Hepatocyte (in vitro differentiated cells): ENCODE measurements around the gene KRTAP17-1. TPM values are rescaled to one million over a fixed set of nuclear protein-coding genes. Genes with fewer than 3 reads are reported as not detected.

ENCODE experiments used
- DNase-seq: peaks from one replicate; pipeline ENCODE4 v3.0.0-alpha.2; 2016; ENCODE audit warnings: low spot score
- H2AFZ ChIP-seq: fragments of 200-600 bp; sonication (generic); 2 replicates; pipeline ENCODE4 v1.6.0; 2016; ENCODE audit warnings: antibody characterized with exemption, mild to moderate bottlenecking
- H3K27ac ChIP-seq: fragments of 200-600 bp; sonication (generic); 2 replicates; pipeline ENCODE4 v1.5.1; 2016; ENCODE audit warnings: mild to moderate bottlenecking
- H3K27me3 ChIP-seq: fragments of 200-600 bp; sonication (generic); 2 replicates; pipeline ENCODE4 v1.6.1; 2016
- H3K36me3 ChIP-seq: fragments of 200-600 bp; sonication (generic); replicated peaks from 2 replicates; pipeline ENCODE4 v1.5.1; 2016; ENCODE audit warnings: low read depth; ENCODE audit not compliant: insufficient read depth
- H3K4me1 ChIP-seq: fragments of 200-600 bp; sonication (generic); 2 replicates; pipeline ENCODE4 v1.5.1; 2016; ENCODE audit warnings: mild to moderate bottlenecking, moderate library complexity; ENCODE audit not compliant: insufficient read depth
- H3K4me2 ChIP-seq: fragments of 200-600 bp; sonication (generic); 2 replicates; pipeline ENCODE4 v1.6.0; 2016
- H3K4me3 ChIP-seq: fragments of 200-600 bp; sonication (generic); 2 replicates; pipeline ENCODE4 v1.5.1; 2016; ENCODE audit warnings: mild to moderate bottlenecking
- H3K79me2 ChIP-seq: fragments of 200-600 bp; sonication (generic); 2 replicates; pipeline ENCODE4 v1.6.0; 2017; ENCODE audit warnings: mild to moderate bottlenecking
- H3K9me2 ChIP-seq: fragments of 200-600 bp; sonication (generic); replicated peaks from 2 replicates; pipeline ENCODE4 v1.6.0; 2017; ENCODE audit warnings: mild to moderate bottlenecking; ENCODE audit not compliant: insufficient read depth
- H3K9me3 ChIP-seq: fragments of 200-600 bp; sonication (generic); 2 replicates; pipeline ENCODE4 v1.5.1; 2016; ENCODE audit warnings: low read depth, mild to moderate bottlenecking
- H4K20me1 ChIP-seq: fragments of 200-600 bp; sonication (generic); 2 replicates; pipeline ENCODE4 v1.6.0; 2016; ENCODE audit warnings: mild to moderate bottlenecking; ENCODE audit not compliant: insufficient read depth, poor library complexity, severe bottlenecking
- CTCF ChIP-seq: fragments of 200-600 bp; sonication (generic); IDR thresholded peaks from 2 replicates; pipeline ENCODE4 v1.5.1; 2016; ENCODE audit warnings: antibody characterized with exemption, mild to moderate bottlenecking; ENCODE audit not compliant: poor library complexity
- EZH2 ChIP-seq: fragments of 200-600 bp; sonication (generic); IDR thresholded peaks from 2 replicates; pipeline ENCODE4 v1.6.1; 2016; ENCODE audit warnings: antibody characterized with exemption, mild to moderate bottlenecking, borderline replicate concordance
- EZH2phosphoT487 ChIP-seq: fragments of 200-600 bp; sonication (generic); IDR thresholded peaks from one replicate; pipeline ENCODE4 v1.6.1; 2018; ENCODE audit warnings: antibody characterized with exemption, mild to moderate bottlenecking, low read depth, moderate library complexity; ENCODE audit not compliant: unreplicated experiment, severe bottlenecking
- WGBS: methylation state at CpG from one replicate; pipeline ENCODE4 v1.1.6; 2016; ENCODE audit warnings: low lambda C conversion rate; ENCODE audit errors: missing lambda C conversion rate; 5-methylcytosine and 5-hydroxymethylcytosine counted together
- polyA plus RNA-seq: library from polyadenylated mRNA; unstranded; fragments of >200 nt; fragmentation: Nextera tagmentation; extraction: Ambion mirVana; gene quantifications from 2 replicates; pipeline ENCODE4 v1.2.1, GENCODE V29; 2016
- total RNA-seq: library from RNA; depleted of rRNA; stranded (reverse); fragments of >200 nt; gene quantifications from 2 replicates; pipeline ENCODE4 v1.2.3, GENCODE V29; 2014

KRTAP17-1 gene
- total and polyA plus RNA-seq, 2 experiments from 2014 or later: 0.33 TPM; not detected in 1

- Histone ChIP-seq H3K36me3 (no peaks in the 10 kb centered on the region), H3K79me2 (no peaks in the 10 kb centered on the region), H4K20me1 (no peaks in the 10 kb centered on the region), H3K27ac (no peak overlapping the region), H3K27me3 (no peaks in the 10 kb centered on the region), H2AFZ (no peak overlapping the region), H3K4me3 (no peak overlapping the region), H3K4me1 (no peaks in the 10 kb centered on the region), H3K9me3 (no peaks in the 10 kb centered on the region), H3K9me2 (no peaks in the 10 kb centered on the region), H3K4me2 (no peak overlapping the region)
- no peak for DNase-seq
- 90% methylated on average over 10 of the region's 10 CpGs for WGBS
- no peak for TF ChIP-seq CTCF
- no peak for TF ChIP-seq EZH2phosphoT487
- no peak for TF ChIP-seq EZH2
Measured at GRCh38 chr17:41308251-41308917, 7.1 kb downstream of the KRTAP17-1 start.

- Histone ChIP-seq H3K27me3 (no peaks in the 10 kb centered on the region), H3K4me1 (no peaks in the 10 kb centered on the region), H3K4me2 (no peak overlapping the region), H3K36me3 (no peaks in the 10 kb centered on the region), H3K79me2 (no peaks in the 10 kb centered on the region), H3K9me2 (no peaks in the 10 kb centered on the region), H3K9me3 (no peaks in the 10 kb centered on the region), H2AFZ (no peak overlapping the region), H3K27ac (no peak overlapping the region), H3K4me3 (no peak overlapping the region), H4K20me1 (no peaks in the 10 kb centered on the region)
- no peak for DNase-seq
- 84% methylated on average over 9 of the region's 9 CpGs for WGBS
- no peak for TF ChIP-seq EZH2
- no peak for TF ChIP-seq CTCF
- TF ChIP-seq EZH2phosphoT487: no peak
Measured at GRCh38 chr17:41307647-41308046, 7.9 kb downstream of the KRTAP17-1 start.

GRCh38 chr17:41304091-41304490, 11.4 kb downstream of the KRTAP17-1 start:
- H3K9me2 ChIP-seq: no peaks in the 10 kb centered on the region
- TF ChIP-seq CTCF (no peak), EZH2 (no peak), EZH2phosphoT487 (no peak)
- H2AFZ ChIP-seq: no peak overlapping the region
- no peaks in the 10 kb centered on the region for H3K79me2 ChIP-seq
- DNase-seq: no peak
- no peak overlapping the region for H3K27ac ChIP-seq
- H3K27me3 ChIP-seq: no peaks in the 10 kb centered on the region
- H3K4me3 ChIP-seq: no peak overlapping the region
- no peaks in the 10 kb centered on the region for H4K20me1 ChIP-seq
- H3K4me2 ChIP-seq: no peak overlapping the region
- H3K4me1 ChIP-seq: no peaks in the 10 kb centered on the region
- H3K36me3 ChIP-seq: no peaks in the 10 kb centered on the region
- WGBS: 89% methylated on average over 12 of the region's 12 CpGs
- no peaks in the 10 kb centered on the region for H3K9me3 ChIP-seq
